RWPE1 (cell line): ENCODE measurements around the gene WNT7B.
A peak's percentile ranks its signal among the peaks of the same experiment; 100 is the strongest.

Experiments
- CTCF ChIA-PET: fragments of 350-600 bp; sonication (Branson Sonifier 250); formaldehyde crosslinking; extraction: SDS; loops from one replicate; lab custom pipeline; 2021; lab: Yijun Ruan, JAX
- POLR2A ChIA-PET: fragments of 400-600 bp; formaldehyde crosslinking; extraction: SDS; loops from one replicate; lab custom pipeline; 2020; ENCODE audit warnings: antibody characterized with exemption; ENCODE audit not compliant: low non-redundant PET; lab: Yijun Ruan, JAX
- DNase-seq: peaks from one replicate; pipeline ENCODE4 v3.0.0; 2012; ENCODE audit warnings: low spot score
- H3K27ac ChIP-seq: fragments of 450-650 bp; 2 replicates; pipeline ENCODE4 v1.5.1; 2017
- TF ChIP-seq, protein P1 (sequence below): fragments of 450-650 bp; conservative IDR thresholded peaks from 2 replicates; pipeline ENCODE4 v1.5.1; 2017; ENCODE audit warnings: low read depth, mild to moderate bottlenecking

Gene WNT7B

GRCh38 chr22:45896964-45897538, 79.9 kb downstream of the WNT7B start:
- ChIA-PET CTCF (no interaction called here), POLR2A (no interaction called here)
- no peak for DNase-seq
- TF ChIP-seq, protein P1, sequence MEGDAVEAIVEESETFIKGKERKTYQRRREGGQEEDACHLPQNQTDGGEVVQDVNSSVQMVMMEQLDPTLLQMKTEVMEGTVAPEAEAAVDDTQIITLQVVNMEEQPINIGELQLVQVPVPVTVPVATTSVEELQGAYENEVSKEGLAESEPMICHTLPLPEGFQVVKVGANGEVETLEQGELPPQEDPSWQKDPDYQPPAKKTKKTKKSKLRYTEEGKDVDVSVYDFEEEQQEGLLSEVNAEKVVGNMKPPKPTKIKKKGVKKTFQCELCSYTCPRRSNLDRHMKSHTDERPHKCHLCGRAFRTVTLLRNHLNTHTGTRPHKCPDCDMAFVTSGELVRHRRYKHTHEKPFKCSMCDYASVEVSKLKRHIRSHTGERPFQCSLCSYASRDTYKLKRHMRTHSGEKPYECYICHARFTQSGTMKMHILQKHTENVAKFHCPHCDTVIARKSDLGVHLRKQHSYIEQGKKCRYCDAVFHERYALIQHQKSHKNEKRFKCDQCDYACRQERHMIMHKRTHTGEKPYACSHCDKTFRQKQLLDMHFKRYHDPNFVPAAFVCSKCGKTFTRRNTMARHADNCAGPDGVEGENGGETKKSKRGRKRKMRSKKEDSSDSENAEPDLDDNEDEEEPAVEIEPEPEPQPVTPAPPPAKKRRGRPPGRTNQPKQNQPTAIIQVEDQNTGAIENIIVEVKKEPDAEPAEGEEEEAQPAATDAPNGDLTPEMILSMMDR, result no peak
- no peak overlapping the region for H3K27ac ChIP-seq

GRCh38 chr22:45896153-45896951, 80.6 kb downstream of the WNT7B start:
- POLR2A ChIA-PET, result interaction anchor here (0.6 kb wide), 1 partner anchor 33 kb away, joined by 3 read pairs; no protein-coding TSS in a partner anchor
- H3K27ac ChIP-seq, result no peak overlapping the region
- TF ChIP-seq, protein P1, result no peak
- DNase-seq, result peak; percentile 50
- CTCF ChIA-PET, result no interaction called here

GRCh38 chr22:45895436-45896152, 81.4 kb downstream of the WNT7B start:
- POLR2A ChIA-PET, result no interaction called here
- no peak for DNase-seq
- CTCF ChIA-PET, result interaction anchor here (1.4 kb wide), 1 partner anchor 16 kb away, joined by 4 read pairs; no protein-coding TSS in a partner anchor

DNA sequence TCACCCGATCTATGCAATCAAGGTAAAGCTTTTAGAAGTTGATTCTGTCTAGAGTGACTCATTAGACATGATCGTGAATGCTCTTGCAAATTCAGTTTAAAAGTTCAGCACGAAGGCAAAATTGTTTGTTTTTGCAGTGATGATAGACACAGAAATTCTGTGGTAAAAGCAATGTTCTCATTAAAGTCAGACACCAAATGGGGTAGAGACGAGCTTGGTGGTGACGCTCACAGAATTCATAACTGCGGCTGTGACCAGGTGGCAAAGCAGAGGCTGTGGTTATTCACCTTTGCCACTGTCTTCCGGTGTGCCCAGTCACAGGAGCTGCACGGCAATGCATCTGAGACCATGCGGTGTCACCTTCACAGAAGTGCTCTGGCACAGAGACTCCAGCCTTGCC, 83.4 kb downstream of the WNT7B start:
- ChIA-PET POLR2A (no interaction called here), CTCF (no interaction called here)
- H3K27ac ChIP-seq, result no peak overlapping the region
- no peak for DNase-seq
- TF ChIP-seq, protein P1, result no peak

More at GRCh38 chr22:45895436-45896152, 81.4 kb downstream of the WNT7B start:
- no peak overlapping the region for H3K27ac ChIP-seq
- TF ChIP-seq, protein P1, result no peak

GRCh38 chr22:45892681-45893461, 84.1 kb downstream of the WNT7B start:
- POLR2A ChIA-PET, result no interaction called here
- DNase-seq, result no peak
- CTCF ChIA-PET, result interaction anchor here (0.6 kb wide), 1 partner anchor 441 kb away, joined by 3 read pairs; no protein-coding TSS in a partner anchor
- TF ChIP-seq, protein P1, result no peak
- H3K27ac ChIP-seq, result no peak overlapping the region
